Choroid plexus epithelial cell (primary cell): Measurements from ENCODE around the gene COX20.
A peak's percentile ranks its signal among the peaks of the same experiment; 100 is the strongest.

ENCODE experiments used
- DNase-seq: peaks from one replicate; pipeline ENCODE4 v3.0.0-alpha.2; 2010; ENCODE audit warnings: low read depth
- H3K4me3 ChIP-seq: 2 replicates; pipeline ENCODE4 v1.5.1; 2011; ENCODE audit warnings: low read depth, mild to moderate bottlenecking, control low read depth, low read length, moderate library complexity
- TF ChIP-seq, protein P1 (sequence below): conservative IDR thresholded peaks from 2 replicates; pipeline ENCODE4 v1.5.1; 2011; ENCODE audit warnings: low read depth, mild to moderate bottlenecking, control low read depth, inconsistent platforms, low read length, moderate library complexity

Gene COX20

DNA sequence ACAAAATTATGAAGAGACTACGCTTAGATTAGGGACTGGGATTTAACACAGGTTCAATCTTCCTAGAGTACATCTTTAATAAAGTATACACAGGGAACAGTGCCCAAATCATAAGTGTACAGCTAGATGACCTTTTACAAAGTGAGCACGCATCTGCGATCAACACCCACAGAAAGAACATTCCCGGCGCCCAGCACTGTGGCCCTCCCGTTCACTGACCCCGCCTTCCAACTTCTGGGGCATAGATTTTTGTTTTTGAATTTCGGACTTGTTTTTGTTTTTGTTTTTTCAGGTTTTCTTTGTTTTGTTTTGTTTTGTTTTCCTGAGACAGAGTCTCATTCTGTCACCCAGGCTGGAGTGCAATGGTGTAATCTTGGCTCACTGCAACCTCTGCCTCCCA, 30.6 kb upstream of the COX20 start:
- H3K4me3 ChIP-seq = no peak overlapping the region
- TF ChIP-seq, protein P1, sequence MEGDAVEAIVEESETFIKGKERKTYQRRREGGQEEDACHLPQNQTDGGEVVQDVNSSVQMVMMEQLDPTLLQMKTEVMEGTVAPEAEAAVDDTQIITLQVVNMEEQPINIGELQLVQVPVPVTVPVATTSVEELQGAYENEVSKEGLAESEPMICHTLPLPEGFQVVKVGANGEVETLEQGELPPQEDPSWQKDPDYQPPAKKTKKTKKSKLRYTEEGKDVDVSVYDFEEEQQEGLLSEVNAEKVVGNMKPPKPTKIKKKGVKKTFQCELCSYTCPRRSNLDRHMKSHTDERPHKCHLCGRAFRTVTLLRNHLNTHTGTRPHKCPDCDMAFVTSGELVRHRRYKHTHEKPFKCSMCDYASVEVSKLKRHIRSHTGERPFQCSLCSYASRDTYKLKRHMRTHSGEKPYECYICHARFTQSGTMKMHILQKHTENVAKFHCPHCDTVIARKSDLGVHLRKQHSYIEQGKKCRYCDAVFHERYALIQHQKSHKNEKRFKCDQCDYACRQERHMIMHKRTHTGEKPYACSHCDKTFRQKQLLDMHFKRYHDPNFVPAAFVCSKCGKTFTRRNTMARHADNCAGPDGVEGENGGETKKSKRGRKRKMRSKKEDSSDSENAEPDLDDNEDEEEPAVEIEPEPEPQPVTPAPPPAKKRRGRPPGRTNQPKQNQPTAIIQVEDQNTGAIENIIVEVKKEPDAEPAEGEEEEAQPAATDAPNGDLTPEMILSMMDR = no peak
- DNase-seq = no peak

DNA sequence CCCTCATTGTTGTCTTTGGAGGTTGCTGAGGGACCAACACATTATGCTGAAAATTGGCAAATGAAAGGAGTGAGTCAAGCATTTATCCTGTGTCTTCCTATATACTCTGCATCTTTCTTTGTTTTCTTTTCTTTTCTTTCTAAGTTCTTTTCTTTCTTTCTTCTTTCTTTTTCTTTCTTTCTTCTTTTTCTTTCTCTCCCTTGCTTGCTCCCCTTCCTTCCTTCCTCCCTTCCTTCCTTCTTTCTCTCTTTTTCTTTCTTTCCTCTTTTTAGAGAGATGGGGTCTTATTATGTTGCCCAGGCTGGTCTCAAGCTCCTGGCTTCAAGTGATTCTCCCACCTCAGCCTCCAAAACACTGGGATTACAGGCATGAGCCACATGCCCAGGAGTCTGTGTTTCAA, 28.3 kb upstream of the COX20 start:
- no peak overlapping the region for H3K4me3 ChIP-seq
- DNase-seq = no peak
- TF ChIP-seq, protein P1 = no peak

DNA sequence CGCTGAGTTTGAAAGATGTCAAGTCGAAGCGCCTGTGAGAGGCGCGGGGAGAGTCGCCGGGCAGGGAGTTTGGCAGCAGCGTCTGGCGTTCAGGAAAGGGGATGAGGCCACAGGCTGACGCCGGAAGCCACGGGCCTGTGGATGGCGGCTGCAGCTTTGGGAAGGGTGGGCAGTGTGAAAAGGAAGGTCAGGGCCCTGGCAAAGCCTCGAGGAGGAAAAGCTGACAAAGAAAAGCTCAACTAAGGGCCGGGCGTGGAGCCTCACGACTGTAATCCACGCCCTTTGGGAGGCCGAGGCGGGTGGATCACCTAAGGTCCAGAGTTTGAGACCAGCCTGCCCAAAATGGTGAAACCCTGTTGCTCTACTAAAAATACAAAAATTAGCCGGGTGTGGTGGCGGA, 25.2 kb upstream of the COX20 start:
- no peak for DNase-seq
- TF ChIP-seq, protein P1 = no peak
- H3K4me3 ChIP-seq = no peak overlapping the region

DNA sequence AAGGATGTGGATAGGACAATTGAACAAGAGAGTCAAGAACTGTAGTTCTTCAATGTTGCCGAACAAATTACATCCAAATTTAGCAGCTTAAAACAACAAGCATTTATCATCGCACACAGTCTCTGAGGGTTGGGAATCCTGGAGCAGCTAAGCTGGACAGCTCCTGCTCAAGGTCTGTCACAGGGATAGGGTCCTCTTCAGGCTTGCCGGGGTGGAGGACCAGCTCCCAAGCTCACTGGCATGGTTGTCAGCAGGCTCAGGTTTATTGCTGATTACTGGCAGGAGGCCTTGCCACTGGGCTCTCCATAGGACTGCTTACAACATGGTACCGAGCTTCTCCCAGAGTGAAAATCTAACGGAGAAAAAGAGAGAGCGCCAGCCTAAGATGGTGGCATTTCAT, 22.1 kb upstream of the COX20 start:
- DNase-seq = no peak
- H3K4me3 ChIP-seq = no peak overlapping the region
- TF ChIP-seq, protein P1 = no peak

DNA sequence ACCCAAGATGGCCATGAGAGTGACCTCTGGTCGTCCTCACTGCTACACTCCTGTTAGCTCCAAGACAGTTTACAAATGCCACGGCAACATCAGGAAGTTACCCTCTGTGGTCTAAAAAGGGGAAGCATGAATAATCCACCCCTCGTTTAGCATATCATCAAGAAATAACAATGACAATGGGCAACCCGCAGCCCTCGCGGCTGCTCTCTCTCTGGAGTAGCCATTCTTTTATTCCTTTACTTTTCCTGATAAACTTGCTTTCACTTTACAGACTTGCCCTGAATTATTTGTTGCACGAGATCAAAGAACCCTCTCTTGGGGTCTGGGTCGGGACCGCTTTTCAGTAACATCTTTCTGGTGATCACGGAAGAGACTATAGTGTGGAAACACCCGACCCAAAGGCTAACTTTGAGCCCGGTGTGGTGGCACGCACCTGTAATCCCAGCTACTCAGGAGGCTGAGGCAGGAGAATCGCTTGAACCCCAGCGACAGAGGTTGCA, 19.8 kb upstream of the COX20 start:
- TF ChIP-seq, protein P1 = no peak
- peak overlapping the region; percentile 10 for H3K4me3 ChIP-seq
- no peak for DNase-seq

DNA sequence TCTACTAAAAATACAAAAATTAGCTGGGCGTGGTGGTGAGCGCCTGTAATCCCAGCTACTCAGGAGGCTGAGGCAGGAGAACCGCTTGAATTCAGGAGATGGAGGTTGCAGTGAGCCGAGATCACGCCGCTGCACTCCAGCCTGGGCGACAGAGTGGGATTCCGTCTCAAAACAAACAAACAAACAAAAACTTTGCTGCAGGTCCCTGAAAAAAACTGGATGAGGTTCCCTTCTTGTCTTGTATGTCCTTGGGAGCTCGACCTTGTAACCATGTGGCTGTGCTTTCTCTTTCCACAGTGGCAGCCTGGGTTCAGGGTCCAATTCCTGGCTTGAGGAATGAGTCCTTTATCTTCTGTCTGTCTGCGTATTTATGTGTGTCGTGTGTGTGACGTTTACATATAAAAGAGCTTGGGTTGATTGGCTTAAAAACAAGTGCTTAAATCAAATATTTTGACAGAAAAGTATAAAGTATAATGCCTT, 18.0 kb upstream of the COX20 start:
- no peak for DNase-seq
- TF ChIP-seq, protein P1 = no peak
- no peak overlapping the region for H3K4me3 ChIP-seq

DNA sequence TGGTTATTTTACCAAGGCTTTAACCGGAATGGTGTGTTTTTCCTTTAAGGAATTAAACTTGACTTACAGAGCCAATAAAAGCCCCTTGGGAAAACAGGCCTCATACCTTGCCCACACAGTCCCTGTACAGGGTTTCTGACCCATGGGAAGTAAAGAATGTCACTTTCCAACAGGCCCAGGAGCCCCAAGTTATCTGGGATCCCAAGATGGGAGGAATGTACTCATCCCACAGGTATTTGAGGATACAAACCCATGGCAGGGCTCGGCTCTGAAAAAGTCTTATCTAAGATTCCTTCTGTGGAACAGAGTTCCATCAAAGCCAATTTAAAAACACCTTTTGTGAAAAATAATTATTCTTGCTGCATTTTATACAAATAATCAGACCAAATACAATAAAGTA, 15.3 kb upstream of the COX20 start:
- no peak for DNase-seq
- no peak overlapping the region for H3K4me3 ChIP-seq
- TF ChIP-seq, protein P1 = no peak
